ENCODE results near the gene SH3RF1.

Gene SH3RF1

GRCh38 chr4:169098969-169099690 is 171.6 kb downstream of the SH3RF1 start:
- DNase-seq (ENCODE audit: low read depth) = no peak
- TF ChIP-seq, protein P1, sequence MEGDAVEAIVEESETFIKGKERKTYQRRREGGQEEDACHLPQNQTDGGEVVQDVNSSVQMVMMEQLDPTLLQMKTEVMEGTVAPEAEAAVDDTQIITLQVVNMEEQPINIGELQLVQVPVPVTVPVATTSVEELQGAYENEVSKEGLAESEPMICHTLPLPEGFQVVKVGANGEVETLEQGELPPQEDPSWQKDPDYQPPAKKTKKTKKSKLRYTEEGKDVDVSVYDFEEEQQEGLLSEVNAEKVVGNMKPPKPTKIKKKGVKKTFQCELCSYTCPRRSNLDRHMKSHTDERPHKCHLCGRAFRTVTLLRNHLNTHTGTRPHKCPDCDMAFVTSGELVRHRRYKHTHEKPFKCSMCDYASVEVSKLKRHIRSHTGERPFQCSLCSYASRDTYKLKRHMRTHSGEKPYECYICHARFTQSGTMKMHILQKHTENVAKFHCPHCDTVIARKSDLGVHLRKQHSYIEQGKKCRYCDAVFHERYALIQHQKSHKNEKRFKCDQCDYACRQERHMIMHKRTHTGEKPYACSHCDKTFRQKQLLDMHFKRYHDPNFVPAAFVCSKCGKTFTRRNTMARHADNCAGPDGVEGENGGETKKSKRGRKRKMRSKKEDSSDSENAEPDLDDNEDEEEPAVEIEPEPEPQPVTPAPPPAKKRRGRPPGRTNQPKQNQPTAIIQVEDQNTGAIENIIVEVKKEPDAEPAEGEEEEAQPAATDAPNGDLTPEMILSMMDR (IDR thresholded peaks at IDR 0.05; ENCODE audit: insufficient read depth, low read depth, low read length, missing control alignments) = no peak
- H3K4me3 ChIP-seq (ENCODE audit: low read depth, low read length) = no peak overlapping the region

- no peak overlapping the region for H3K4me3 ChIP-seq (ENCODE audit: low read depth, low read length)
- TF ChIP-seq, protein P1 (IDR thresholded peaks at IDR 0.05; ENCODE audit: insufficient read depth, low read depth, low read length, missing control alignments) = no peak
- DNase-seq (ENCODE audit: low read depth) = peak; percentile 57
Measured at GRCh38 chr4:169098532-169098931, 172.2 kb downstream of the SH3RF1 start.

DNA sequence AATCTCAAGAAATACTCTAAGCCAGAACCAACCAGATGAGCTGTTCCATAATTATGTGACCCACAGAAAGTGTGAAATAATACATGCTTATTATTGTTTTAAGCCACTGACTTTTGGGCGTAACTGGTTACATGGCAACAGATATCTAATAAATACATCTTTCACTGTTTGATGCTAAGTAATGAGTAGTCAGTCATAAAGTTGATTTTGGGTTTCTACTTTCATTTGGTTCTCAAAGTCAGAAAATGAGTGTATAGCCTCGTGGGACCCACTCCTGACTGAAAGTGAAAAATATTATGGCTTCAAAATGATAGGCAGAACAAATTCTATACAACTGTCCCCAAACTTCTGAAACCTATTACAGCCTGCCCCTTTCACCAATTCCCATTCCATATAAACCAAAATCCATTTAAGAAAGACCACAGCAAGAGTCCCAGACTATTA is 172.7 kb downstream of the SH3RF1 start:
- no peak overlapping the region for H3K4me3 ChIP-seq (ENCODE audit: low read depth, low read length)
- TF ChIP-seq, protein P1 (IDR thresholded peaks at IDR 0.05; ENCODE audit: insufficient read depth, low read depth, low read length, missing control alignments) = no peak
- peak; percentile 57 for DNase-seq (ENCODE audit: low read depth)

DNA sequence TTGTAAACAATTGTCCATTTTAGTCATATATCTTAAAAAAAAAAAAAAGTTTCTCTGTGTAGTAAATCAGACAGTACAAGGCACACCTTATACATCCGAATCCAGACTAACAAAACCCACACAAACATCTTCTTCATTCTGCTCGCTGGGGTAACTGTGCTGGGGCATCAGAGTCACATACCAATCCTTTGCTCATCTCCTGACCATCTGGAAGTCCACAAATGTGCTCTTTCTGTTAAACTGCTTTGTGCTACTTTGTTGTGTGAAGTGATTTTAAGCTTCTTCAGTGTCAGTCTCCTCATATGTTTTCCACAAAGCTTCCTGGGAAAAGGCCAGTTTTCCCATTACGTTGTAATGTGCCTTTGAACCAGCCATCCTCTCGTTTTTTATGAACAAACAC is 174.5 kb downstream of the SH3RF1 start:
- no peak for DNase-seq (ENCODE audit: low read depth)
- H3K4me3 ChIP-seq (ENCODE audit: low read depth, low read length) = no peak overlapping the region
- TF ChIP-seq, protein P1 (IDR thresholded peaks at IDR 0.05; ENCODE audit: insufficient read depth, low read depth, low read length, missing control alignments) = no peak

GRCh38 chr4:169094656-169095231 is 176.0 kb downstream of the SH3RF1 start:
- TF ChIP-seq, protein P1 (IDR thresholded peaks at IDR 0.05; ENCODE audit: insufficient read depth, low read depth, low read length, missing control alignments) = no peak
- no peak overlapping the region for H3K4me3 ChIP-seq (ENCODE audit: low read depth, low read length)

DNA sequence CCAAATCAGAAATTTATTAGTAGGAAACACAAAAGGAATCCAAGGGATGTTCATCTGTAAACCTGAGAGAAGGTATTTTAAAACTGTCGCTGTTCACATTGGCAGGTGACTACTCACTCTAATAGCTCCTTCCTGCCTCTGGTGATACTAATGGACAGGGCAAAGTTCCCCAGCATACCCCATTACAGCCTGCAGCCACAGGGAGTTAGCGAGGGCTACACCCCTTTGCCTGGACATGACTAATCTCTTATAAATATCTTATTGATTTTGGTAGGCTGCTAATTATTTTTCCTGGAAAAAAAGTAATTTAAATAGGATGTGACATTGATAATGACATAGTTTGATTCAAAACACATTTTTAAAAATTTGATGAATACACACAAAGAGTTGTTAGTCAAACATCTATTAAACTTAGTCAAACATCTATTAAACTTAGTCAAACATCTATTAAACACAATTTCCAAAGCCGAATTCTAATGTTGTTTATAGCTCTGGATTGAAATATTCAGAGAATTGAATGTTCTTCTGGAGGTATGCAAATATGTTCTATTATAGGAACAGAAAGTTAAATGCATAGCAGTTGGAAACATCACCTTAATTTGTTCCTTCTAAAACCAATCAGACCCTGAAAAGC is 177.8 kb downstream of the SH3RF1 start:
- H3K4me3 ChIP-seq (ENCODE audit: low read depth, low read length) = no peak overlapping the region
- TF ChIP-seq, protein P1 (IDR thresholded peaks at IDR 0.05; ENCODE audit: insufficient read depth, low read depth, low read length, missing control alignments) = no peak
- DNase-seq (ENCODE audit: low read depth) = no peak

More at GRCh38 chr4:169094656-169095231, 176.0 kb downstream of the SH3RF1 start:
- no peak for DNase-seq (ENCODE audit: low read depth)

All from GM12865 (cell line).